Cardiac fibroblast (primary cell): Measurements from ENCODE around the gene ASB1.

Source experiments
- DNase-seq, 2 donors: peaks; one replicate each; pipeline versions ENCODE4 v3.0.0 to v3.0.0-alpha.2; 2010; ENCODE audit warnings: low read depth in 2 of 2
- H3K4me3 ChIP-seq, 2 donors: replicated peaks in 1 of 2; 1 replicate in 1 of 2; 2 replicates in 1 of 2; pipeline ENCODE4 v1.5.1; 2011; ENCODE audit warnings: low read depth in 2 of 2, low read length in 2 of 2, mild to moderate bottlenecking in 2 of 2, moderate library complexity in 1 of 2
- CTCF ChIP-seq: IDR thresholded peaks from one replicate; pipeline ENCODE4 v1.5.1; 2011; ENCODE audit warnings: low read depth, mild to moderate bottlenecking, low read length, inconsistent platforms

Gene ASB1

GRCh38 chr2:238459081-238459629, 32.4 kb downstream of the ASB1 start:
- DNase-seq, result peak; percentile 90 to 97
- no peak for TF ChIP-seq CTCF
- no peak overlapping the region for H3K4me3 ChIP-seq

- no peak for DNase-seq
- no peak overlapping the region for H3K4me3 ChIP-seq
- no peak for TF ChIP-seq CTCF
Measured at GRCh38 chr2:238461051-238461450, 34.3 kb downstream of the ASB1 start.

GRCh38 chr2:238461491-238461890, 34.8 kb downstream of the ASB1 start:
- no peak for DNase-seq
- no peak for TF ChIP-seq CTCF
- no peak overlapping the region for H3K4me3 ChIP-seq

GRCh38 chr2:238461916-238462315, 35.2 kb downstream of the ASB1 start:
- no peak for TF ChIP-seq CTCF
- DNase-seq, result no peak
- H3K4me3 ChIP-seq, result no peak overlapping the region

- no peak overlapping the region for H3K4me3 ChIP-seq
- TF ChIP-seq CTCF, result peak; percentile 58
- DNase-seq, result peak; percentile 75 to 82
Measured at GRCh38 chr2:238462782-238463396, 36.2 kb downstream of the ASB1 start.

GRCh38 chr2:238464389-238464788, 37.7 kb downstream of the ASB1 start:
- DNase-seq, result no peak
- no peak overlapping the region for H3K4me3 ChIP-seq
- no peak for TF ChIP-seq CTCF
